WERI-Rb-1 (cell line): ENCODE results near the gene GNB1L.

Source experiments
- DNase-seq: peaks from one replicate; pipeline ENCODE4 v3.0.0-alpha.2; 2020
- H3K27ac ChIP-seq: fragments of 250-450 bp; sonication (Bioruptor Pico); 2 replicates; pipeline ENCODE4 v1.5.1; 2020; ENCODE audit warnings: mild to moderate bottlenecking, moderate library complexity
- H3K27me3 ChIP-seq: fragments of 250-450 bp; sonication (Bioruptor Pico); 2 replicates; pipeline ENCODE4 v1.5.1; 2021; ENCODE audit warnings: mild to moderate bottlenecking, low read depth, moderate library complexity; ENCODE audit not compliant: insufficient read depth, severe bottlenecking
- H3K36me3 ChIP-seq: fragments of 250-450 bp; sonication (Bioruptor Pico); 2 replicates; pipeline ENCODE4 v1.5.1; 2020; ENCODE audit warnings: mild to moderate bottlenecking, moderate library complexity
- H3K4me3 ChIP-seq: 2 replicates; pipeline ENCODE4 v1.5.1; 2011; ENCODE audit warnings: low read depth, mild to moderate bottlenecking, control low read depth, low read length
- H3K9me3 ChIP-seq: fragments of 250-450 bp; sonication (Bioruptor Pico); 2 replicates; pipeline ENCODE4 v1.5.1; 2021; ENCODE audit warnings: mild to moderate bottlenecking, moderate library complexity; ENCODE audit not compliant: severe bottlenecking
- TF ChIP-seq, protein P1 (sequence below): IDR thresholded peaks from 2 replicates; pipeline ENCODE4 v1.5.1; 2011; ENCODE audit warnings: low read depth, mild to moderate bottlenecking, control low read depth, inconsistent platforms, low read length

Gene GNB1L

DNA sequence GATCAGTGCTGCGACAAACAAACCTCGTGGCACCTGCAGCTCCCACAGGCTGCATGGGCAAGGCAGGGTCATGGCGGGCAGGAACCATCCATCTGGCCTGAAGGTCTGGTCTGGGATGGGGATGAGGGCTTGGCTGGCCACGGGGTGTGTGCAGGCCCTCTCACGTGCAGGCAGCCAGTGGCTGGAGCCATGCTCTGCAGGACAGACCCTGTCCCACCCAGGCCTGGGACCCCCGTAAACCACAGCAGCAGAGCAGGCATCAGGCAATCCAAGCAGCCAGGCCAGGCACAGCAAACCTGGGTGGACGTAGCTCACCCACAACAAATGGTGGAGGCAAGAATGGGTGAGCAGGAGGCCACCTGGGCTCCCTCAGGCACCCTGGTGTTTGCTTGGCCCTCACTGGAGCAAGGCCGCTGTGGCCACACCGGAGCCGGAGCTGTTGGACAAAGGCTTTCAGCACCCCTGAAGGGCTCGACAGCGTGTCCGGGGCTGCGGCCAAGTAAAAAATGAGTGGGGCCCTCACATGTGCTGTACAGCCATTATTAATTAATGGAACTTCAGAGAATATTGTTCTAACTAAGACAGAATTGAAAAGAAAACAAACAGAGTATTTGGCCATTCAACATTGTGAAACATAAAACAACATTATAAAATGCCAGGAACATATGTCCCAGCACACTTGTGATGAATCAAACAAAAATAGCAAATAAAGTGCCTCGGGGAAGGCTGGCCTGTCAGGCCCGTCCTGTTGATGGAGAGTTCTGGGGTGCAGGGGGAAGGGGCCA lies 24.0 kb upstream of the GNB1L start:
- H3K9me3 ChIP-seq: no peaks in the 10 kb centered on the region
- TF ChIP-seq, protein P1, sequence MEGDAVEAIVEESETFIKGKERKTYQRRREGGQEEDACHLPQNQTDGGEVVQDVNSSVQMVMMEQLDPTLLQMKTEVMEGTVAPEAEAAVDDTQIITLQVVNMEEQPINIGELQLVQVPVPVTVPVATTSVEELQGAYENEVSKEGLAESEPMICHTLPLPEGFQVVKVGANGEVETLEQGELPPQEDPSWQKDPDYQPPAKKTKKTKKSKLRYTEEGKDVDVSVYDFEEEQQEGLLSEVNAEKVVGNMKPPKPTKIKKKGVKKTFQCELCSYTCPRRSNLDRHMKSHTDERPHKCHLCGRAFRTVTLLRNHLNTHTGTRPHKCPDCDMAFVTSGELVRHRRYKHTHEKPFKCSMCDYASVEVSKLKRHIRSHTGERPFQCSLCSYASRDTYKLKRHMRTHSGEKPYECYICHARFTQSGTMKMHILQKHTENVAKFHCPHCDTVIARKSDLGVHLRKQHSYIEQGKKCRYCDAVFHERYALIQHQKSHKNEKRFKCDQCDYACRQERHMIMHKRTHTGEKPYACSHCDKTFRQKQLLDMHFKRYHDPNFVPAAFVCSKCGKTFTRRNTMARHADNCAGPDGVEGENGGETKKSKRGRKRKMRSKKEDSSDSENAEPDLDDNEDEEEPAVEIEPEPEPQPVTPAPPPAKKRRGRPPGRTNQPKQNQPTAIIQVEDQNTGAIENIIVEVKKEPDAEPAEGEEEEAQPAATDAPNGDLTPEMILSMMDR: no peak
- no peak overlapping the region for H3K27ac ChIP-seq
- H3K27me3 ChIP-seq: no peaks in the 10 kb centered on the region
- H3K4me3 ChIP-seq: no peak overlapping the region
- H3K36me3 ChIP-seq: no peaks in the 10 kb centered on the region; the same call in 1 of the 2 replicates
- no peak for DNase-seq

DNA sequence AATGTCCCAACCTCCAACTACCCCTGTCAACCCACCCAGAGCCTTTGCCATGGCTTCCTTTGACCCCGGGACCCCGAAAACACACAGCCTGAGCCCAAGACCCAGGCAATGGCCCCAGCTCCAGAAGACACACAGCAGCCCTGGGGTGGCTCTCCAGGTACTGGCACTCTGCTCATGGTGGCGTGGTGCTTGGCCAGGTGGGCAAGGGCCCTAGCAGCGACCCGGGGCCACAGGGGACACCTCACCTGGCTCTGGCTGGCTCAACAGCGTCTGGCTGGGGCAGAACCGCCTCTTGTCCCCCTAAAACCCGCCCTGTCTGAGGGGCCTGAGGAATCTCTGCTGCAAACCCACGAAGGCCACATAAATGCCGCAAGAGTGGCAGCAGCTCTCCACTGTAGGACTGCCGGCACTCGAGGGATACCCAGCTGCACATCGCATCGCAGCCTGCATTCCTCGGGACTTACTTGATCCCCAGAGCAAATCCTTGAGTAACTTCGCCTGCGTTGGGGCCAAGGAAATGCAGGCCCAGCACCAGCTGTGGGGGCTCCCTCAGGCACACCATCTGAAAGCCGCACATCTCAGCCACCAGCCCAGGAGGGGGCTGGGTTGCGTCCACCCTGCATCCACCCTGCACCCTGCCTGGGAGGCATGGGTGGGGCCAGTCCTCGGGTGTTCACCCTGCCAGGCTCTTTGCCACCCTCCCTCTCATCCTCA lies 23.1 kb upstream of the GNB1L start:
- H3K4me3 ChIP-seq: no peak overlapping the region
- no peaks in the 10 kb centered on the region for H3K9me3 ChIP-seq
- no peaks in the 10 kb centered on the region for H3K27me3 ChIP-seq
- TF ChIP-seq, protein P1: no peak
- no peak for DNase-seq
- H3K36me3 ChIP-seq: no peaks in the 10 kb centered on the region; the same call in 1 of the 2 replicates
- H3K27ac ChIP-seq: no peak overlapping the region

DNA sequence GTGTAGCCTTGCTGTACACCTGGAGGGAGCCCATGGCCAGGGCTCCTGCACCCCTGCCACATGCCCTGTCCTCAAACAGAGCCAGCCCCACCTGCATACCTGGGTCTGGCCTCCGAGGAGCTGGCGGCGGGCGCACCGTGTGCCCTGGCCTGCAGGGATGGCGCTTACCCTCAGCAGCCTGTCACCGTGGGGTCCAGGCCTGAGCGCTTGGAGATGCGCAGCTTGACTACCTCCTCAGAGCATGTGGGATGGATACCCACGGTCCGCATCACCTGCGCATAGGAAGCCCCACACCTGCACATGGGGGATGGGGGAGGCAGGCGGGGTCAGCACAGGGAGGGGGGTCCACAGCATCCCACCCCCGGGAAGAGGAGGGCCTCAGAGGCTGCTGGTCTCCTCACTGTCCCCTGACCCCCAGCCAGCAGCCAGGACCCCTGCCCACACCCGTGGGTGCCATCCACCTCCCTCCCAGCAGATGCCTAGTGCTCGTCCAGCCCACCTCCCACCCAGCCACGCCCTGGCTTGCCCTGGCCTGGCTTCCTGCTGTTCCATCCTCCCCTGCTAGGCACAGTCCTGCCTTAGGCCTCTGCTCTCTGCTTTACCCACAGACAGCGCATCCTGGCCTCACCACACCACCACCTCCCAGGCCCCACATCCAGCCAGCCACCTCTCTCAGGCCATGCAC lies 22.4 kb upstream of the GNB1L start:
- TF ChIP-seq, protein P1: no peak
- H3K4me3 ChIP-seq: no peak overlapping the region
- H3K27ac ChIP-seq: no peak overlapping the region
- no peaks in the 10 kb centered on the region for H3K27me3 ChIP-seq
- H3K9me3 ChIP-seq: no peaks in the 10 kb centered on the region
- DNase-seq: no peak
- no peaks in the 10 kb centered on the region; the same call in 1 of the 2 replicates for H3K36me3 ChIP-seq

DNA sequence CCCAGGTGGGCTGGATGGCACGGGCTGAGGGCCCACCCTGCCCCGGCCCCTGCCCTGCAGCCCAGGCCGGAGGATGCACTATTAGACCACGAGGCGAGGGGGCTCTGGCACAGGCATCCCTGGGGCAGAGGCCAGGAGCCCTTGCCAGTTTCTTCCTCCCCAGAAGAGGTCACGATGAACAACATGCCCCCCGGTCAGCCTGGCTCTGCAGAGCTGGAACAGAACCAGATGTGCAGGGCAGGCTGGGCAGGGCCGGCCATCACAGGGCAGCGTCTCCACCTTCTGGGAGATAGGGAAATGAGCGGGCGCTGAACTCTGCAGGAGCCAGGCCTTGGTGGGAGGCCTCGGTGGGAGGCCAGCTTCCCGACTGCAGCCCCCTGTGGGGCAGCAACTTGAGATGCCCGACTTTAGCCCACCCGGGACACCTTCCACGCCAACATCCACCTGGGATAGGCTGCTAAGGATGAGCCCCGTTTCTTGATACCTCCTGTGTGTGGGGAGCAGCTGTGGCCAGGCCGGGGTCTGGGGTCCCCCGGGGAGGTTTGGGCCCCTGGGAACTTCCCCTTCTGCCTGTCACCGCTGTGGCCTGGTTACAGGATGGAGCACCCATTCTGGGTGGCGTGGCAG lies 21.8 kb upstream of the GNB1L start:
- H3K27ac ChIP-seq: no peak overlapping the region
- H3K9me3 ChIP-seq: no peaks in the 10 kb centered on the region
- DNase-seq: peak; percentile 10
- H3K4me3 ChIP-seq: no peak overlapping the region
- no peaks in the 10 kb centered on the region; the same call in 1 of the 2 replicates for H3K36me3 ChIP-seq
- TF ChIP-seq, protein P1: no peak
- H3K27me3 ChIP-seq: no peaks in the 10 kb centered on the region

DNA sequence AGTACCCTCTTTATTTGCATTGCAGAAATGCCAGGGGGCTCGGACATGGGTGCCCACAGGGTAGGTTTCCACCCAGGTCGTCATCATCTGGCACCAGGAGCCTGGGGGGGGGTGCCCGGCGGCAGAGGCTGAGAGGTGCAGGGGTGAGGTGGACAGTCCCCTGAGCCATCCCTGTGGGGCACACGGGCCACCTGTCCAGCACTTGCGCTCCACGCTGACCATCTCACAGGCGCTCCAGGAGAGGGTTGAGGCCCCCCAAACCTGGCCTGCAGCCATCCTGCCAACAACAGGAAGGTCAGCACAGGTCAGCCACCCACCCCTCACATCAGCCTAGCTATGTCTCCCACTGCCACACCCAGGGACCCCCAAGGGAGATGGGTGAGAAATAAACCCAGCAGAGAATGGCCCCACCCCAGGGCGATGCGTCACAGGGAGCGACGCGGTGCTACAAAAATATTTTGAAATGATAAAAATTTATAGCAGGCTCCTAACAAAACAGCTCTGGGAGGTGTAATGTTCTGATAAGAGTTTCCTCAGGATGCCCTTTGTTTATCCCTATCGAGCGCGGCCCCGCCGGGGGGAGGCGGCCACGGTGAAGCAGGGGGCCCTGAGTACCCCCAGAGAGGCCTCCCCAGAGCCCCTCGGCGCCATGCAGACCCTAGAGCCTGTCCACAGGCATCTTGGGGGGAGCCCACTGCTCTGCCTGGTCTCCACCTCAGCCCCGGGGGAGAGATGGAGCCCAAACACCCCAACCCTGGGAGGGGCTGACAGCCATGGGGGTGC lies 21.0 kb upstream of the GNB1L start:
- peak; percentile 6 for DNase-seq
- no peaks in the 10 kb centered on the region for H3K27me3 ChIP-seq
- TF ChIP-seq, protein P1: no peak
- H3K36me3 ChIP-seq: no peaks in the 10 kb centered on the region; the same call in 1 of the 2 replicates
- no peak overlapping the region for H3K4me3 ChIP-seq
- H3K9me3 ChIP-seq: no peaks in the 10 kb centered on the region
- H3K27ac ChIP-seq: peak overlapping the region; percentile 77
